WERI-Rb-1 (cell line): Measurements from ENCODE around the gene CARS1.

ENCODE experiments used
- DNase-seq: peaks from one replicate; pipeline ENCODE4 v3.0.0-alpha.2; 2020
- H3K27ac ChIP-seq: fragments of 250-450 bp; sonication (Bioruptor Pico); 2 replicates; pipeline ENCODE4 v1.5.1; 2020; ENCODE audit warnings: mild to moderate bottlenecking, moderate library complexity
- H3K27me3 ChIP-seq: fragments of 250-450 bp; sonication (Bioruptor Pico); 2 replicates; pipeline ENCODE4 v1.5.1; 2021; ENCODE audit warnings: mild to moderate bottlenecking, low read depth, moderate library complexity; ENCODE audit not compliant: insufficient read depth, severe bottlenecking
- H3K36me3 ChIP-seq: fragments of 250-450 bp; sonication (Bioruptor Pico); 2 replicates; pipeline ENCODE4 v1.5.1; 2020; ENCODE audit warnings: mild to moderate bottlenecking, moderate library complexity
- H3K4me3 ChIP-seq: 2 replicates; pipeline ENCODE4 v1.5.1; 2011; ENCODE audit warnings: low read depth, mild to moderate bottlenecking, control low read depth, low read length
- H3K9me3 ChIP-seq: fragments of 250-450 bp; sonication (Bioruptor Pico); 2 replicates; pipeline ENCODE4 v1.5.1; 2021; ENCODE audit warnings: mild to moderate bottlenecking, moderate library complexity; ENCODE audit not compliant: severe bottlenecking
- CTCF ChIP-seq: IDR thresholded peaks from 2 replicates; pipeline ENCODE4 v1.5.1; 2011; ENCODE audit warnings: low read depth, mild to moderate bottlenecking, control low read depth, inconsistent platforms, low read length

Gene CARS1

DNA sequence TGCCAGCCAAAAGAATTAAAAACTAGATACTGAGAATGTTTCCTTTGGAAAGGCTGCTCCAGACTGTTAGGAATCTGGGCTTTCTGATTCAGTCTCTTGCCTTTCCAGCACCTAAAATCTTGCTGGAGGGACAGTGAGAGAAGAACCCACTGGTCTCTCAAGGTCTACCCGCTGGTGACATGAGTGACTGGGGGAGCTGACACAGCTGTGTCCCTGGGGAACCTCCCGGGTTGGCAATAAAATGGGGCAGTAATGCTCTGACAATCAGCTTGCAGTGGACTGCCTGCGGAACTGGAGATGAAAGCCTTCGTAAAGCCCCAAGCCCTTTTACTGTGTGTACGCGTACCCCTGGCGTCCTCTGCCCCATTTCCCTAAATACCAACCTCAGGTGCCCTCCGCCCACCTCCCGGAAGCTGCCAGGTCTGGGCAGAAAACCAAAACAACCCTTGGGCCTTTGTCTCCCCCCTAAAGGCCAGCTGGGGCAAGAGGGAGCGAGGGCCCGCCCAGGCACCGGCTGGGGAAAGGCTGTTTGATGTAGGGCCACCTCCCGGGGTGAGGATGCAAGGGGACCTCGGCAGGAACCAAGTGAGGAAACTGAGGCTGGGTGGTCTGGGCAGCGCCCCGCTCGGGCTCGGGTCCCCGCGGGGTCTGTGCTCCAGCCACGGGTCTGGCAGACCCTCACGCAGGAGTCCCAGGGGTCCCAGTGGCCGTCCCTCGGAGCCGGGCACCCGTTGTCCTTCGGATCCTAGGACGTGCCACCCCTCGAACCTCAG is 741 bp downstream of the CARS1 start:
- Histone ChIP-seq H3K9me3 (no peaks in the 10 kb centered on the region), H3K4me3 (peak overlapping the region; percentile 57), H3K27me3 (no peaks in the 10 kb centered on the region), H3K27ac (peak overlapping the region; percentile 94), H3K36me3 (peaks cover 22% of the 10 kb centered on the region)
- no peak for TF ChIP-seq CTCF
- no peak for DNase-seq

- Histone ChIP-seq H3K36me3 (peaks cover 22% of the 10 kb centered on the region), H3K9me3 (no peaks in the 10 kb centered on the region), H3K27ac (no peak overlapping the region), H3K27me3 (no peaks in the 10 kb centered on the region), H3K4me3 (no peak overlapping the region)
- TF ChIP-seq CTCF = no peak
- no peak for DNase-seq
These were observed 1.3 kb downstream of the CARS1 start for GRCh38 chr11:3055891-3056290.

GRCh38 chr11:3052567-3052966 is 4.7 kb downstream of the CARS1 start:
- no peaks in the 10 kb centered on the region for H3K9me3 ChIP-seq
- DNase-seq = no peak
- no peaks in the 10 kb centered on the region for H3K27me3 ChIP-seq
- peaks cover 23% of the 10 kb centered on the region for H3K36me3 ChIP-seq
- no peak for TF ChIP-seq CTCF
- no peak overlapping the region; the same call in 1 of the 2 replicates for H3K27ac ChIP-seq
- H3K4me3 ChIP-seq = no peak overlapping the region

DNA sequence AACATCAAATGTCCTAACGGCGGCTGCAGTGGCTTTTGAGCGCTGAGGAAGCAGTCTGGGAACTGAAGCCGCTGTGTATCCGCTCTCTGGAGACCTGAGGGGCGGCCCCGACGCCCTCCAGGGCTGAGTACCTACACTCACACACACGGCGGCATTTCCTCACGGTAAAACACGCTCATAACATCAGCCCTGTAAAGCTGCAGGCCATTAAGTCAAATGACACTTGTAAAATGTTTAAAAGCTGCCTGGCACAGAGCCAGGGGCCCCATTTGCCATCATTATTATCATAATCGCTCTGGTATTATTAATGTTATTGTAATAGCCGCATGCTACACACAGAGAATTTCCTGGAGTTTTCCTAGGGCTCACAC is 5.1 kb downstream of the CARS1 start:
- H3K27me3 ChIP-seq = no peaks in the 10 kb centered on the region
- DNase-seq = no peak
- H3K9me3 ChIP-seq = no peaks in the 10 kb centered on the region
- peak overlapping the region; percentile 81 for H3K27ac ChIP-seq
- peaks cover 28% of the 10 kb centered on the region for H3K36me3 ChIP-seq
- no peak overlapping the region for H3K4me3 ChIP-seq
- TF ChIP-seq CTCF = no peak

- H3K36me3 ChIP-seq = peaks cover 28% of the 10 kb centered on the region
- no peak overlapping the region for H3K4me3 ChIP-seq
- DNase-seq = peak; percentile 27
- no peak for TF ChIP-seq CTCF
- no peaks in the 10 kb centered on the region for H3K9me3 ChIP-seq
- H3K27me3 ChIP-seq = no peaks in the 10 kb centered on the region
- H3K27ac ChIP-seq = peak overlapping the region; percentile 81
These were observed 5.8 kb downstream of the CARS1 start for GRCh38 chr11:3051196-3052108.
